Amniotic epithelial cell (primary cell): ENCODE measurements around the gene ENAH.
"Not testable (repeated sequence)": the region's sequence is repeated elsewhere in the genome, so short reads cannot be mapped to it uniquely, and the experiment has no call there.

Source experiments
- DNase-seq: peaks from one replicate; pipeline ENCODE4 v3.0.0-alpha.2; 2010; ENCODE audit warnings: low read depth

The ENAH gene

DNA sequence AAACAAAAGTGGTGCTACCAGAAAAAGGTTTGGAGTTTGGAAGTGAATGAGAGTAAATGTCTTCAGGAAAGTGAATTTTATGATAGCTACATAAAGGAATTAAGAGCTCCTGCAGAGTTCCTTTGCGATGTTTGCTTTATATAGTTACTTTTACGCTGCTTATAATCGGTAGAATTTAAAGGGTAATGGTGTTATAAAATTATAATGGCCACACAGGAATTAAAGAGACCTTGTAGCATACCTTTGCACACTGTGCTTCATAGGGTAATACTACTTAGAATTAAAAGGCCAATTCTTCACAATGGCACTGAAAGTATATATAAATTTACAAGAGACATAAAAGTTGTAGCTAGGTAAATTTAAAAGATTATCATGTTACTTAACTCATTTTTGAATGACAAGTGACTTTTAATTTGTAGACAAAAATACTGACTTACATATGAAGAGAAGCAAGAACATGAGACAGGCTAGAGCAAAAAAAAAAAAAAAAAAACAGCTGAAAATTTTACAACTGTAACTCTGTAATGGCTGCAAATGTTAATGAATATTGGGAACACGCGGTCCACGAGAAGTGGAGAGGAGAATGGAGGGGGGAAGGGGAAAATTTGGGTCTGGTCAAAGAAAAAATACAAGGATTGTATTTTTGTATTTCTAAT, 159.2 kb downstream of the ENAH start:
- DNase-seq: no peak

DNA sequence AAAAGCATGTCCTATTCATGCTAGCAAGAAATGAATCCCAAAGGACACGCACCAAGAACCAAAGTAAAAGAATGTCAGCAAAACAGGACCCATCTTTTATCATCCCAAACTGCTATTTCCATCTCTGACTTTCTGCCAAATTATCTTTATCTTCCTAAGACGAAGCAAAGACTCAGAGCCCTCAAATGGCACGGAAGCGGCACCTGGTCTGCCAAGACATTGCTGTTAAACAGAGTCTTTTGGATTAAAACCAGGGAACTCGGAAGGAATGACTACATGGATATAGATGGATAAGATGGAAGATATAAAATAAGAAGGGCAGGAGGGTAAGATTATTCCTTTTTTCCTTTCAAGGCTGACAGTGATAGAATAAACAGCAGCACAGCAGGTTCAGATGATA, 164.2 kb downstream of the ENAH start:
- no peak for DNase-seq

DNA sequence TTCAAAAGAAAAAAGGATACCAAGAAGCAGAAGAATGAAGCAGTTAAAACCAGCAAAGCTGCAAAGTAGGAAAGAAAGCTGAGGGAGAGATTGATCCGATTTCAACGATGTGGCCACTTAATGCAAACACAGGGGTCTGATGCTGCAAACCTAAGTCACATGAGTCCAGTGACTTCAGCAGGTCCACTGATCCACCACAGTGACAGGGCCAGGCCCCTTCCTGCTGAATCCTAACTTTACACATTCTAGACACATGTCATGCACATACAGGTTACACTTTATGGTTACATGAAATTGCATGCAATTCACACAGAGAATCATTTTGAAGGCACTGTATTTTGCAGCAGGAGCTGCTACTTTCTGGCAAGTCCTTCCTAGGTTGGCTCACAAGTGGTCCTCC, 166.1 kb downstream of the ENAH start:
- no peak for DNase-seq

DNA sequence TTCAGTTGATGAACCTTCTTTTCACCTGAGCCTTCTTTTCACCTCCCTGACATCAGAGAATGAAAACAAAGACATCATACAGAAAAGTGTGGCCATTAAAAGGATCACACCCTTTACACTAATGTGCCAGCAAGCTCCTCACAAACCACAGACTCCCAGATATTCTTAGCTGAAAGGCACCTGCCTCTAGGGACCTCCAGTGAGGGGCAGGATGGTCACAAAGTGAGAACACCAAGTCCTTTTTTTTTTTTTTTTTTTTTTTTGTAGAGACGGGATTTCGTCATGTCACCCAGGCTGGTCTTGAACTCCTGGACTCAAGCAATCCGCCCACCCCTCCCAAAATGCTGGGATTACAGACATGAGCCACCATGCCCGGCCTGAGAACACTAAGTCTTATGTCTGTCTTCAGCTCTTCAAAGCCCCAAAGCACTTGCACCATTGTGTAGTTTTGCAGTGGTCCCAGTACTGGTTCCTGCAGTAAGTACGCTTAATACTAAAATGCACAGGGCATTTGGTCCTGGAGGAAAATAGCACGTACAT, 166.9 kb downstream of the ENAH start:
- no peak for DNase-seq

DNA sequence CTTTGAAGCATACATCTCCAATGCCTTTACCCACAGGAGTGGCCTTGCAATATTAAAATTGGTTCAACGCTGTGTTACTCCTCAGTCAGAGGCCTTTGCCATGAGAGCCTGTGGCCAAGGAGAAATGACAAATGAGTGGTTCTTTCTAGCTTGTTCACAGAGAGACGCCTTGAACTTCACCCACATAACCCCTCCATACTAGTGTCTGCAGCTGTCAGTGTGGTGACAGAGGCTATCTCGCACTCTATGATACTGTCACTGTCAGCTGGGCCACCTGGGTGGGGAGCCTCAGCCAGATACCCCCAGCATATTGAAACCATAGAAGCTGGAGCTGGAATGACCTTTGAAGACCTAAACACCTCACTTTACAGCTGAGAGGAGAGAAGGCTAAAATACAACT, 167.7 kb downstream of the ENAH start:
- no peak for DNase-seq

DNA sequence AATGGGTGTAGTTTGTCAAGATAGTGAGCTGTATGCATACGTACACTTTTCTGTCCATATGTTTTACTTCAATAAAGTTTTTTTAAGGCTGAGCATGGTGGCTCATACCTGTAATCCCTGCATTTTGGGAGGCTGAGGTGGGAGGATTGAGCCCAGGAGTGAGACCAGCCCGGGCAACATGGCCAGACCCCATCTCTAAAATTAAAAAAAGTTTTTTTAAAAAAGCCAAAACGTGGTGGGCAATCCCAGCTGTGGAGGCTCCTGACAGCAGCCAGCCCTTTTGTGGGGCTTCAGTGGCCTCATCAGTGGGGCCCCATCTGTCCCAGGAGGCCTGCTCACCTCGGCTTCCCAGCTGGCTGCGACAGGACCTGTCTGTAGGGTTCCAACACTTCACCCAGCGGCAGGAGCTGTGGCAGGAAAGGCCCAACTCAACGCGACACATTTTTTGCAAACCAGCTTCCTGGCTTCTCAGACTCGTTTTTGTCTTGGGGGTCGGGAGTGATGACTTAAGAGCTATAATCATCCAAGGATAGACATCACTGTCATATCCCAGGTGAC, 168.2 kb downstream of the ENAH start:
- no peak for DNase-seq

DNA sequence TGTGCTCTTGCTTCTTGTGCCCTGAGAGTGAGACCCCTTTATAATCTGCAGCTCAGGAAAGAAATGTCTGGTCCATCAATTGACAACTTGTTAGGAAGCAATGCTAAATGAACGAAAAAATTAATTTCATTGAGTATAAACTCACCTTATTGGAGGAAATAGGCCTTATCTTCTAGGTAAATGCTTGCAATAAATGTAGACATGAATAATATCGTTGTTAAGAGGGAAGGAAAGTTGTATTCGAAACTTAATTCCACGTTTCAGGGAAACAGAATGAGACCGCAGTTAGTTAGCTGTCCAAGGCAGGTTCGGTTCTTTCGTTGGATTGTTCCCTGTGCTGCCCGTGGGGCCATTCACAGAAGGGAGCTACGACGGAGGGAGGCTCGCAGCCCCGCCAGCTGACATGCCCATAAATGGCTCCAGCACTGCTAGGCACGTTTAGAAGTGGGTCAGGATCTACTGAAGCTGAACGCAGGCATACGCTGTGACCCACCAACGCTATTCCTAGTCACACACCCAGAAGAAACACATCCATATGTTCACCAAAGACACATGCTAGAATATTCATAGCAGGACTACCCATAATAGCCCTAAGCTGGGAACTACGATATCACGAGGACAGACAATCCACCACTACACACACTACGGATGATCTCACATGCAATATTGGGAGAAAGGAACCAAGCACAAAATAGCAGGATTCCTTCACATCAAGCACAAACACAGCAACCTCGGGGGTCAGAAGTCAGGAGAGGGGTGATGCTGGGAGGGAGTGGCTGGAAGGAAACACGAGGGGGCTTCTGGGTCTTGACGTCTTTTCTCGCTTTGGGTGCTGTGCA, 168.9 kb downstream of the ENAH start:
- DNase-seq: no peak

DNA sequence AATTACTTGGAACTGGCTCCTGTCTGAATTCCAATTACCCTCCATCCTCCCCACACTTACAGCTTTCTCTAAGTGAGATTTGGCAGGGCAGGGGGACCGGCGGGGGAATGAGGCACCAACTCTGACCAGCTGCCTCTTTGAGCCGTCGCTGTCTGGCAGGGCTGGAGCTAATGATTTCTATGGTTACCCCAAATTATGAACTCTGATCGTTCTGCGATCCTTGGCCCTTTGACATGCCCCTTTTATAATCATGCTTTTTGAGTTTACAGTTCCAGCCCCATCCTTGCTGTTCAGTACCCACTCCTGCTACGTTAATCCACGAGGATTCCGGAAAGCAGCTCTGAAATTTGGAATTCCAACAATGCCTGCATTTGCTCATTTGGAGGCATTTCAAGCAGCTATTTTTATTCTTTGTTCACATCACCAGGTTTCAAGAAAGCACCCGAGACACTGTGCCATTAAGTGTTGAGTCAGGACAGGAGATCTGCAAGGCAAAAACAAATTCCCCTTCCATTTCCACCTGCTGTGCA, 170.4 kb downstream of the ENAH start:
- peak; percentile 42 for DNase-seq

DNA sequence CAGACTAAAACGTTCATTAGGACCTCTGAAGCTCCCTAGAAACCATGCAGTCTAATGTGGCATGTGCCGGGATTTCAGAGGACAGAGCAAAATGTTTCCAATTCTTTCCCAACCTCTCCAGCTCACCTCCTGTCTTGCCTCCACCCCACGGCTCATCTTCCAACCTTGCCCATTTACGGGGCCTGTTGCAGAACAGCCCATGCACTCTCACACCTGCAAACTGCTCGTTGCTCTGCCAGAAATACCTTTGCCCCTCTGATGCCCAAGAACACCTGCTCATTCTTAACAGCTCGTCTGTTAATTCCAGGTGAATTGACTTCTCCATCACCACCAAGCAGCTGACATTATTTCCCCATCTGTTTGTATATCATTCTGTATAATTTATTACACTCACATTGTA, 171.2 kb downstream of the ENAH start:
- DNase-seq: no peak

DNA sequence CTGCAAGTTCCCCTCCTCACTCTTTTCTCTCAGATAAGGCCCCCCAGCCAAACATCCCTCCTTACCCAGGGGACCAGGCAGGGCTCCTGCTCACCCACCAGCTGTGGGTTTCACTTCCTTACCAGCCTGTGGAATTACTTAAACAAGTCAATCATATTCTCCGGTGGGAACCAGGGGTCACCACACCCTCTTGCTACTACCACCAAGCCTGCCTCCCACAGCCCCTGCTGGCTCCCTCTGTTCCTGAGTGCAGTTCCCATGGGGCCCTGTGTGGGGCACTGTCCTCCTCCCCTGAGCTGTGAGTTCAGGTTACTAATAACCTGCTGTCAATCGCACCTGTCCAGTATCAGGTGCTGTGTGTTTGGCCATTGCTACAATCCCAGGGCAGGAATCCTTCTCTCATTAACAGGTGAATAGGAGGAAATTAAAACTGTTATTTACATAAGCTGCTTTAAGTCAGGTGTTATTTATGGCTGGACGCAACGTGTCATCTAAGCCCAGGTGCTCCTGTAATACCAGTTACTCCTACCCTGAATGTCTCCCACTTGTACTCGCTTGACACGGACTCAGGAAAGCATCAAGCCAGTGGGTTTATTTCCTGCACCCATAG, 172.0 kb downstream of the ENAH start:
- DNase-seq: peak; percentile 25

DNA sequence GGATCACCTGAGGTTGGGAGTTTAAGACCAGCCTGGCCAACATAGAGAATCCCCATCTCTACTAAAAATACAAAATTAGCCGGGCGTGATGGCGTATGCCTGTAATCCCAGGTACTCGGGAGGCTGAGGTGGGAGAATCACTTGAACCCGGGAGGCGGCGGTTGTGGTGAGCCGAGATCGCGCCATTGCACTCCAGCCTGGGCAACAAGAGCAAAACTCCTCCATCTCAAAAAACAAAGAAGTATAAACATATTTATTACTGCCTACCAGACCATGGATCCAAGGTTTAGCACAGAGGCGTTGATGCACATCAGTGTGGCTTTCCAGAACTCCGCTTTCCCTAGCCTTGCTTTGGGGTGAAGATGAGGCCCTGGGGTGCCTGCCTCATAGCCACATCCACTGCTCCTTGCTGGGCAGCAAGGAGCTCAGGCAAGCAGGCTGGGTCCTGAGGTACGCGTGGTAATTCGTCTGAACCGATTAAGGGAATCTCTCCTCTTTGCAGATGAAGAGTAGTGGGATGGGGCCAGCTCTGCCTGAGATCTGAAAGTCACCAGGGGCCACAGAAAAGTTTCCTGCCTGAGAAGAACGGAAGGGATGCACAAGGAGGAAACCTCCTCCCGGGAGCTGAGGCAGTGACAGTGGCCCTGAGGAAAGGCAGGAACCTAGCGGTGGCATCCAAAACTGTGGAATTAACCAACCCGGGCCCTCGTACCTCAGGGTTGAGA, 172.8 kb downstream of the ENAH start:
- no peak for DNase-seq

DNA sequence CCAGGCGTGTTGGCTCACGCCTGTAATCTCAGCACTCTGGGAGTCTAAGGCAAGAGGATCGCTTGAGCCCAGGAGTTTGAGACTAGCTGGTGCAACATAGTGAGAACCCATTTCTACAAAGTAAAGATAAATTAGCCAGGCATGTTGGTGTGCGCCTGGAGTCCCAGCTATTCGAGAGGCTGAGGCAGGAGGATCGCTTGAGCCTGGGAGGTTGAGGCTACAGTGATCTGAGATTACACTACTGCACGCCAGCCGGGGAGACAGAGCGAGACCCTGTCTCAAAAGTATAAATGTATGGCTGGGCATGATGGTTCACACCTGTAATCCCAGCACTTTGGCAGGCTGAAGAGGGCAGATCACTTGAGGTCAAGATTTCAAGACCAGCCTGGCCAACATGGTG, 173.6 kb downstream of the ENAH start:
- no peak for DNase-seq

DNA sequence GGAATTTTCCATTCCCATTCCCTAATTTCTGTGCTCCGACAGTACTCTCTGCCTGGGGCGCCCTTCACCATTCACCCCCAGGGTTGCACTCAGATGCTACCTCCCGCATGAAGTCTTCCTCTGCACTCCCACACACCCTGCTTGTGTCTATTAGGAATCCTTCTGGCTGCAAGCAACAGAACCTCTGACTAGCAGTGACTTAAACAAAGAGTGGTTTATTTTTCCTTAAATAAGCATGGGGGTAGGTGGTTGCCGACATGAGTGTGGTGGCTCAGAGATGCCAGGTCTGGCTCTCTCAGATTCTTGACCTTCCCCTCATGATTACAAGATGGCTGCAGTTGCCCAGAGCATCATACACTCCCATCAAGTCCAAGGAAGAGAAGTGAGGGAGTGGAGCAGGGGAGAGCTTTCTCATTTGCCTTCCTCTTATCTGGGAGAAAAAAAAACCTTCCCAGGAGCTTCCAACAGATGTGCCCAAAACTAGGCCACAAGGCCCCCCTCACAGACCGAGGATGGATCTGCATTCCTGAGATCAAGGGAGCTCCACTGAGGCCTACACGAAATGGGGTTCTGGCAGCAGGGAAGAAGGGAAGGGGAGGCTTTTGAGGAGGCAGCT, 175.5 kb downstream of the ENAH start:
- no peak for DNase-seq

DNA sequence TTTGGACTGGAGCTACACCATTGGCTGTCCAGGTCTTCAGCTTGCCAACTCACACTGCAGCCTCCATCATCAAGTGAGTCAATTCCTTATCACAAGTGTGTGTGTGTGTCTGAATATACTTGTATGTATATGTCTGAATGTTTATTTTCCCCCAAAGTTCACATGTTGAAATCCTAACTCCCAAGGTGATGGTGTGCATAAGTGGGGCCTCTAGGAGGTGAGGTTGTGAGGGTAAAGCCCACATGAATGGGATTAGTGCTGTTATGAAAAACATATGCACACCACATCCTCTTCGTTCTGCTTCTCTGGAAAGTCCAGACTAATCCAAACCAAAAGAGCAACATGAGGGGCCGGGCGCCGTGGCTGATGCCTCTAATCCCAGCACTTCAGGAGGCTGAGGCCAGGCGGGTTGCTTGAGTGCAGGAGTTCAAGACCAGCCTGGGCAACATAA, 176.4 kb downstream of the ENAH start:
- DNase-seq: peak; percentile 37

DNA sequence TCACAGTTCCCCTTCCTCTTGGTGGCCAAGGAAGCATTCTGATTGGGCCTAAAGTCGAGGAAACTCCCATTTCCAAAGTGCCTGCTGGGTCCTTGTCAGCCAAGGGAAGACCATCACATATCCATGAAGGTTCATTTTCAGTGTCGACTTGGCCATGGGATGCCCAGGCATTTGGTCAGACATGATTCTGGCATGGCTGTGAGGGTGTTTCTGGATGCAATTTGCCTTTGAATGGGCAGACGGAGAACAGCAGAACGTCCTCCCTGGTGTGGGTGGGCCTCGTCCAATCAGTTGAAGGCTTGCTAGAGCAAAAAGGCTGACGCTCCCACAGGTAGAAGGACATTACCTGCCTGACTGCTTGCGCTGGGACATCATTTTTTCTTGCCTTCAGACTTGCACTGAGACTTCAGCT, 176.8 kb downstream of the ENAH start:
- no peak for DNase-seq

DNA sequence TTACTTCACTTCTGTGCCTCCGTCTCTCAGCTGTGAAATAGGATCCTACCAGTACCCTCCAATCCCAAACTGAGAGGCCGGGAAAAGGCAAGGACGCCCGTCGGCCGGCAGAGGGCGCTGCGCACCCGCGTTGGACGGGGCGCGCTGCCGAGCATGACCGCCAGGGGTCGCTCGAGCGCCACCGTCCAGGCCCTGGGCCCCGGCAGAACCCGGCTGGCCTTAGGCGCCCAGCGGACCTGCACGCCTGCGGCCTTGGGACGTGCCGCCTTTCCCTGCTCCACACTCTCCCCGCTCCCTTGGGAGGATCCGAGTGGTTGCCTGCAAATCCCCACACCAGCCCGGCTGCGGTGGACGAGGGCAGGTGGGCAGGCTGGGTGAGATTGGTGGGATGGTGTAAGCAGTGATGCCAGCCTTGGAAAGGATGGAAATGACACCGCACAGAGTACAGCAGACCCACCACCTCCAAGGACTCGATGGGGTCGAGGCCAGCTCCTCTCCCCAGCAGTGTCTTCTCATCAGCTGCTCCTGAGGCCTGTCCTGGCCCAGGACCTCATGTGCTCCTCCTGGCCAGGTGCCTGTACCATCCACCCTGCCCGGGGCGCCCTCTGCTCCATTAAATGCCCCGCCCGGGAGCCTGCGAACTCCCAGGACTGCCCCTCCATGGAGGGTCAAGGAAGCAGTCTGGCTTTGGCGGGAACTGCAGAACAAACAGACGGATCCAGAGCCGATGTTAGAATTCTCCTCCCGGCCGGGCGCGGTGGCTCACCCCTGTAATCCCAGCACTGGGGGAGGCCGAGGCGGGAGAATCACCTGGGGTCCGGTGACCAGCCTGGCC, 177.7 kb downstream of the ENAH start:
- peak; percentile 39 for DNase-seq

DNA sequence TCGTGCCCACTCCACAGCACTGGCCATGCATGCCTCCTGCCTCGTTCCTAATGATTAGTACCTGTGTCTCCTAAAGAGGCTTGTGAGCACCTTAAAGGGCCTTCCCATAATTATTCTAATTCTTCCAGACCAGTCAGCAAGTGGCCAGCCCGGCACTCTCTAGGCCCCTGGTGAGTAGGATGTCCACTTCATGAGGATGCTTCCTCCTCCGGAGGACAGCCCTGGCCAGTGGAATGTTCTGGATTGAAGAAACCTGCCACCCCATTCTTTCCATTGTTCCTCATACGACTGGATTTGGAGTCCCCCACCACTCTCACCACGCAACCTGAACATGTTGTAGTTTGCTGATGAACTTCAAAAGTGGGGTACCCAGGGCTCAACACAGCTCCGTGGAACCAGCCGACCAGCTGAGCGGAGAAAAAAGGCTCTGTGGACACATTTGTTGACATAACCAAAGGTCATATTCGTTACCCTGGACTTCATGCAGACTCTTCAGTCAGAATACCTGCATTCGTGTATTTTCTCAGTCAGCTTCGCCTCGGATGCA, 178.4 kb downstream of the ENAH start:
- DNase-seq: no peak

DNA sequence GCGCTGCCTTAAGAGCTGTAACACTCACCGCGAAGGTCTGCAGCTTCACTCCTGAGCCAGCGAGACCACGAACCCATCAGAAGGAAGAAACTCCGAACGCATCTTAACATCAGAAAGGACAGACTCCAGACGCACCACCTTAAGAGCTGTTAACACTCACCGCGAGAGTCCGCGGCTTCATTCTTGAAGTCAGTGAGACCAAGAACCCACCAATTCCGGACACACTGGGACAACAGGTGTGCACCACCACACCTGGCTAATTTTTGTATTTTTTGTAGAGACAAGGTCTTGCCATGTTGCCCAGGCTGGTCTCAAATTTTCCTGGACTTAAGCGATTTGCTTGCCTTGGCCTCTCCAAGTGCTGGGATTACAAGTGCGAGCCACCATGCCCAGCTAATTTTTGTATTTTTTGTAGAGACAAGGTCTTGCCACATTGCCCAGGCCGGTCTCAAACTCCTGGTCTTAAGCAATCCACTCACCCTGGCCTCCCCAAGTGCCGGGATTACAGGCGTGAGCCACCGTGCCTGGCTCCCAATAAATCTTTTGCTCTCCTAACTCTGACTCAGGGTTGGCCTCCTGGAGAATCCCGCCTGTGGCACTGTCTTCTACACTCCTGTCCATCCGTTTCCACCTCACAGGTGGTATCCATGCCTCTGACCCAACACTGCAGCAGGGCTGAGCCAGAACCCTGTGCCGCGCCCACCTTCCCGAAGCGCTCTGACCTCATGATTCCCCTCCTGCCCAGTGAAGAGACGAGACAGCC, 179.1 kb downstream of the ENAH start:
- DNase-seq: not testable (repeated sequence)

DNA sequence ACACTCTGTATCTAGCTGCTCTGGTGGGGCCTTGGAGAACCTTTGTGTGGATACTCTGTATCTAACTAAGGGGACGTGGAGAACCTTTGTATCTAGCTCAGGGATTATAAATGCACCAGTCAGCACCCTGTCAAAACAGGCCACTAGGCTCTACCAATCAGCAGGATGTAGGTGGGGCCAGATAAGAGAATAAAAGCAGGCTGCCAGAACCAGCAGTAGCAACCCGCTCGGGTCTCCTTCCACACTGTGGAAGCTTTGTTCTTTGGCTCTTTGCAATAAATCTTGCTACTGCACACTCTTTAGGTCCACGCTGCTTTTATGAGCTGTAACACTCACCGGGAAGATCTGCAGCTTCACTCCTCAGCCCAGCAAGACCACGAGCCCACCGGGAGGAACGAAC, 179.7 kb downstream of the ENAH start:
- DNase-seq: not testable (repeated sequence)
